HG03045 (cell line): ENCODE measurements around the gene TBX15.

Experiments
- ATAC-seq: cut with Tn5 transposase; IDR thresholded peaks from one replicate; pipeline ENCODE4 v1.9.1; 2021; ENCODE audit warnings: mild to moderate bottlenecking, moderate library complexity; ENCODE audit not compliant: unreplicated experiment

TBX15 gene

GRCh38 chr1:118985640-118986554 is 2.2 kb downstream of the TBX15 start:
- ATAC-seq, result no peak

GRCh38 chr1:118984722-118985639 is 3.2 kb downstream of the TBX15 start:
- no peak for ATAC-seq

- ATAC-seq, result no peak
Measured at GRCh38 chr1:118984086-118984721, 3.9 kb downstream of the TBX15 start.

- no peak for ATAC-seq
Measured at GRCh38 chr1:118983558-118984041, 4.5 kb downstream of the TBX15 start.

GRCh38 chr1:118982821-118983557 is 5.2 kb downstream of the TBX15 start:
- ATAC-seq, result no peak

DNA sequence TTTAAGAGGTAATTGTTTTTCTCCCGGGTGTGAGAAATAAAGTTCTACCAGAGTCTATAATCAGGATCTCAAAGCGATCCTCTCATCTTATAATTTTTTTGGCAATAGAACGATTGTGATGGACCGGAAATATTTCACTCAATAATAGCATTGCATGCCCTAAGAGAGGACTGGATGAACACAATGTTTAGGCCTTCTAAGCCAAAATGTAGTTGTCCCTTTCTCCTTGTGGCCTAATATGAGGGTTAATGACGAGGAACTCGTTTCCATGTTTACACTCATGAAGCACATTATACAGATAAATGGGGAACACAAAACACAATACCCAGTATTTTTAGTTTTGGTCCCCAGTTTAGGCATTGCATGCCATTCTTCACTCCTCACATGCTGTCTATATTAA is 5.9 kb downstream of the TBX15 start:
- ATAC-seq, result no peak

DNA sequence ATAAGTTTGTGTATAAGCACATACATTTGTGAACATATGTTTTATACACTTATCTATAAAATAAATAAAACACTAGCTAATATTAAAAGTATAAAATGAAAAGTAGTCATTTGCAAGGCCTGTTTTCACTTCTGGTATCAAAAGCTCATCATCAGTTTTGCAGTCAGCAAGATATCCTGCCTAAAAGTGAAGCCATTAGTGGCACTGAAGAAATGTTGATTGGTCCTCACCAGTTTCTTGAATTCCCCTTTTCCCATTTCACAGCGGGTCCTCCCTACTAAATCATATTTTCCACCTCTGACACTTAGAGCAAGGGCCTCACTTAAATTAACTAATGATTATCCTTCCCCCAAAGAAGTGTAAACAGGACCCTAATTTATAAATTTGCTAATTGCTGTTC is 6.7 kb downstream of the TBX15 start:
- no peak for ATAC-seq

DNA sequence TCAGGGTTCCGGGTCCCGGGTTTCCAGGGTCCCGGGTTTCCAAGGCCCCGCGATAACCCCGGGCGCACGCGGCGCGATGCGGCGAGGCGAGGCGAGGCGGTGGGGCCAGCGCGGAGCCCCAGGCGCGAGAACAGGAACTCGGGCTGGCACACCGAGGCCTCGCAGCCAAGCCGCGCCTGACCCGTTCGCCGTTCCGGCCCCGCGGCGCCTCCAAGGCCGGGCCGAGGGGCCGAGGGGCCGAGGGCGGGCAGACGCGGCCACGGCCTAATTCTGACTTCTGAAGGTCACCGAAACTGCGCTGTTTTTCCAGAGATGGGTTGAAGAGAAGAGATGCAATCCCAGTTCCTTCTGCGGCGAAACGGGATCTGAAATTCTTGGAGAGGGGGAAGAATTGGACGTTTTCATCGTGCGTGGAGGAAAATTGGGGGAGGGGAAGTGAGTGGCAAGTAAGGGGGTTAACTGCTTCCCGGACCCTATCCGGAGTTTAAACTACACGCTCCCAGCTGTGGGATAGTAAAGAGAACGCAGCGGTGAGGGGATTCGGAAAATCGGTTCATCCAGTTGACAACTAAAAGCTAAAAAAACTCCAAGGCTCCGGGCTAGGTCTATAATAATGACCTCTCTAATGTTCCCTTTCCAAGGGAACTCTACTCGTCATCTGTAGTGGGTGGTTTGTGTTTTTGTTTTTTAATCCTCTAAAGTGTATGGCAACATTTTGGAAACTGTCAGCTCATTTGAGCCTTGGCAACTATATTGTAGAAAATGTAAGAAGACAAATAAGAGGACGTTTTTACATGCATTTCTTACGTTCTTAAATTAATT is 8.2 kb downstream of the TBX15 start:
- no peak for ATAC-seq

GRCh38 chr1:118978914-118979701 is 9.0 kb downstream of the TBX15 start:
- no peak for ATAC-seq

DNA sequence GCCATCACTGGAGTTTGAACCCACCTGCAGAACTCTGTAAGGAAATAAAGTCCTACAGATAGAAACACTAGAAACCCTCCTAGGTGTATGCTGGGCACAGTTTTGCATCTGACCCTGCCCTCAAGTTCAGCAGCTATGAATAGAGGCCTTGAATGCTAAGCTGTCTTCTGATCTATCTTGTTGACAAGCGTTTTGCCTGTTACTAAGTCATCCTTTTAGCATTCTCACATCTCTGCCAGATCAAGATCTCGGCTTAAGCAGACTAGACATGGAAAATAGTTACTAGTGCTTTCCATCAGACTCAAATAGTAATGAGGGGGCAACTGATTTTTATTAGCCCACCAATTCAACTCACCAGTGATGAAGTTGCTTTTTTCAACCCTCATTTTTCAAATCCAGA is 10.5 kb downstream of the TBX15 start:
- ATAC-seq, result no peak

GRCh38 chr1:118974661-118975060 is 13.5 kb downstream of the TBX15 start:
- no peak for ATAC-seq

- ATAC-seq, result no peak
Measured at GRCh38 chr1:118973531-118974137, 14.5 kb downstream of the TBX15 start.

DNA sequence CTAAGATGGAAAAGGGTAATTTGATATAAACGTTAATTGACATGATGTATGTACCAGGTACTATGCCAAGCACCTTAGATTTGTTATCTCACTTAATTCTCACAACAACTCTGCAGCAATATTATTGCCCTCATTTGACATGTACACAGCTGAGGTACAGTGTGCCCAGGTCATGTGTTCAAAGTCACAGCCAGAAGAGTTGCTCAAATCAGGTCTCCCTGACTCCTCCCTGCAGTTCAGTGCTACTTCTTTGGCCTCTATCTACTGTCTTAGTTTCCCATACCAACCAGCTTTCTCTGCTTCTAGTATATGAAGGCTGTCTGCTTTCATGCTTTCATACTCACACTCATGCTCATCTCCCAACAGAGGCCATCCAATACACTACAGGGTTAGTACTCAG is 15.1 kb downstream of the TBX15 start:
- no peak for ATAC-seq

DNA sequence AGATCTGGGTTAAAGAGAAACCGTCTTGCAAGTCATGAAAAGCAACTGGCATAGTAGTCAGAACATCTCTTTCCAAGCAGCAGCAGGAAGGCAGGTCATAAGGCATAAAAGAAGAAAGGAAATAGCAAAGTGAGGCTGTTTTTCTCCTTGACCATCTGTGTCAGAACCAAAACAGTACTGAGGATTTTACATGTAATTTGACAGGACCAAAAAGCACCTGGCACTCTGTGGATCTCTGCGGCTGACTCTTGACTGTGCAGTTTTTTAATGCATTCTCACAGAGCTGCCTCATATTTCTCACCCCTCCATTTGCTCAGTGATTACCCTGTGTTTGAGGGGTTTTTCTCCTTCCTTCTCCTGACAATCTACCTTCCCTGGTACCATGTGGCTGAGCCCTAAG is 17.7 kb downstream of the TBX15 start:
- ATAC-seq, result no peak

GRCh38 chr1:118963456-118964430 is 24.4 kb downstream of the TBX15 start:
- ATAC-seq, result no peak

DNA sequence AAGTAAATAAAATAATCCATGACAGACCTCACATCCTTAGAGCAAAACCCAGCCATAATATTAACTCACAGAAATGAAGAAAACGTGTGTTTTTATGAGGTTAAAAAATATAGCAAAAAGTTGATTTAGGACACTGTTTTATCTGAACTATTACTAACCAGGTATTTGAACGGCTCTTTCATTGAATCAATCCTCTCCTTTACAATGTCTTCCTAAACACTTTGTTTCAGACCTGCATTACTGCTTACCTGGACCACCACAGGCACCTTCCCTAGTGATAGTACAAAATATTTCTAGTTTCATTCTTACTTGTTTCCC is 25.0 kb downstream of the TBX15 start:
- no peak for ATAC-seq

GRCh38 chr1:118961156-118961555 is 27.0 kb downstream of the TBX15 start:
- ATAC-seq, result no peak
